Trophoblast cell (in vitro differentiated cells and primary cell): ENCODE results near the gene BRD2.

Source experiments
- DNase-seq, 2 donors: peaks; one replicate each; pipeline ENCODE4 v3.0.0-alpha.2; 2016
- H2AFZ ChIP-seq: 2 replicates; pipeline ENCODE4 v1.6.1; 2013; ENCODE audit warnings: low read length, moderate library complexity, mild to moderate bottlenecking; ENCODE audit not compliant: insufficient read depth, poor library complexity
- H2AK5ac ChIP-seq: 2 replicates; pipeline ENCODE4 v1.6.1; 2013; ENCODE audit warnings: mild to moderate bottlenecking, low read length
- H2BK120ac ChIP-seq: 2 replicates; pipeline ENCODE4 v1.6.1; 2013; ENCODE audit warnings: low read length, mild to moderate bottlenecking, moderate library complexity; ENCODE audit not compliant: insufficient read depth, poor library complexity
- H2BK12ac ChIP-seq: 2 replicates; pipeline ENCODE4 v1.6.1; 2013; ENCODE audit warnings: mild to moderate bottlenecking, low read length, moderate library complexity
- H2BK5ac ChIP-seq: 2 replicates; pipeline ENCODE4 v1.6.1; 2013; ENCODE audit warnings: low read length, low read depth, moderate library complexity, mild to moderate bottlenecking; ENCODE audit not compliant: poor library complexity
- H3K14ac ChIP-seq: 2 replicates; pipeline ENCODE4 v1.6.1; 2013; ENCODE audit warnings: mild to moderate bottlenecking, low read length
- H3K18ac ChIP-seq: 2 replicates; pipeline ENCODE4 v1.6.1; 2013; ENCODE audit warnings: mild to moderate bottlenecking, low read length
- H3K23ac ChIP-seq: 2 replicates; pipeline ENCODE4 v1.6.1; 2013; ENCODE audit warnings: low read length
- H3K27ac ChIP-seq: 2 replicates; pipeline ENCODE4 v1.5.1; 2013; ENCODE audit warnings: low read depth, mild to moderate bottlenecking, inconsistent platforms, low read length, moderate library complexity
- H3K27me3 ChIP-seq: 2 replicates; pipeline ENCODE4 v1.6.1; 2013; ENCODE audit warnings: inconsistent platforms, mild to moderate bottlenecking, low read length, moderate library complexity; ENCODE audit not compliant: insufficient read depth
- H3K36me3 ChIP-seq, 2 experiments: 1 replicate in 1 of 2; 2 replicates in 1 of 2; pipeline ENCODE4 v1.6.1; 2013; ENCODE audit warnings: low read length in 2 of 2, mild to moderate bottlenecking in 2 of 2, moderate library complexity in 1 of 2; ENCODE audit not compliant: insufficient read depth in 2 of 2, control insufficient read depth in 1 of 2
- H3K4ac ChIP-seq: 2 replicates; pipeline ENCODE4 v1.6.1; 2013; ENCODE audit warnings: low read depth, mild to moderate bottlenecking, low read length, moderate library complexity
- H3K4me1 ChIP-seq, 2 experiments: 1 replicate in 1 of 2; 2 replicates in 1 of 2; pipeline ENCODE4 v1.6.1; 2013; ENCODE audit warnings: low read length in 2 of 2, mild to moderate bottlenecking in 2 of 2, moderate library complexity in 1 of 2; ENCODE audit not compliant: insufficient read depth in 2 of 2, control insufficient read depth in 1 of 2
- H3K4me2 ChIP-seq: 2 replicates; pipeline ENCODE4 v1.6.1; 2013; ENCODE audit warnings: inconsistent platforms, mild to moderate bottlenecking, low read length, moderate library complexity
- H3K4me3 ChIP-seq: 2 replicates; pipeline ENCODE4 v1.5.1; 2013; ENCODE audit warnings: mild to moderate bottlenecking, low read depth, low read length, inconsistent platforms
- H3K79me1 ChIP-seq: one replicate; pipeline ENCODE4 v1.6.1; 2013; ENCODE audit warnings: low read length
- H3K79me2 ChIP-seq: 2 replicates; pipeline ENCODE4 v1.6.1; 2013; ENCODE audit warnings: low read length, mild to moderate bottlenecking; ENCODE audit not compliant: control insufficient read depth, insufficient read depth, poor library complexity
- H3K9ac ChIP-seq: 2 replicates; pipeline ENCODE4 v1.6.1; 2013; ENCODE audit warnings: mild to moderate bottlenecking, low read length
- H3K9me3 ChIP-seq: 2 replicates; pipeline ENCODE4 v1.6.1; 2013; ENCODE audit warnings: low read depth, mild to moderate bottlenecking, control low read depth, inconsistent platforms, low read length; ENCODE audit not compliant: insufficient read depth
- H4K12ac ChIP-seq: 2 replicates; pipeline ENCODE4 v1.6.1; 2013; ENCODE audit warnings: low read depth, mild to moderate bottlenecking, low read length, moderate library complexity
- H4K8ac ChIP-seq: 2 replicates; pipeline ENCODE4 v1.6.1; 2013; ENCODE audit warnings: low read depth, mild to moderate bottlenecking, low read length, moderate library complexity
- H4K91ac ChIP-seq: one replicate; pipeline ENCODE4 v1.6.1; 2013; ENCODE audit warnings: low read depth, mild to moderate bottlenecking, low read length, moderate library complexity
- WGBS: extraction: QIAGEN DNeasy Blood & Tissue Kit; methylation state at CpG from one replicate; pipeline ENCODE4 v1.1.7; 2013; ENCODE audit warnings: missing lambda C conversion rate; ENCODE audit not compliant: insufficient read length, insufficient coverage; ENCODE audit errors: extremely low coverage; 5-methylcytosine and 5-hydroxymethylcytosine counted together

Gene BRD2

DNA sequence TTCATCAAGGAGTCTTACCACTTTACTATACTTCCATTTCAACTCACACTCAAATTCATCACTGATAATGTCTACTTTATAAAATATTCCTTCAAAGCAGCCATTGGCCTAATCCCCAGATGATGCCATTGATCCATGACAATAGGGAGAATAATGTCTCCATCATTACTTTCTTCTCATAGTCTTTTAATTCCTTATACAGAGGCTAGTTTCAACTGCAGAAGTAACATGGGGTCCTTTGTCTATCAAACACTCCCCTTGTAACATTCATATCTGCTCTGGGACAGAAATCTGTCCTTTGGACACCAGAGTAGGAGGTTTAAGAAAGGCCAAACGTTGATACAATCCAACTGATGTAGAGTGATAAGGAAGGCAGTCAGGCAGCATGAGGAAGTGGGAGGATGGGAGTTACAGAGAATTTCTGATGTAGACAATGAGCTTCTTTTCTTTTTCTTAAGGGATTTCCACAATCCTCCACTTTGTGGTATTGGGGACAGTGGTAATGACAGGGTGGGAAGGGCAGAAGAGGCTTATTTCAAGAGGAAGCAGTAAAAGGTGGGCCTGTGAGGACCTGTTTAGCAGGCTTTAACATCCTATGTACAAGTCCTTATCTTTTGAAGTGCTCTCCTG, 59.9 kb downstream of the BRD2 start:
- H3K9ac ChIP-seq: no peak overlapping the region
- no peaks in the 10 kb centered on the region for H3K9me3 ChIP-seq
- H3K27ac ChIP-seq: no peak overlapping the region
- H3K18ac ChIP-seq: no peak overlapping the region
- no peaks in the 10 kb centered on the region for H3K79me2 ChIP-seq
- H3K14ac ChIP-seq: no peak overlapping the region
- H3K4me3 ChIP-seq: no peak overlapping the region
- no peaks in the 10 kb centered on the region for H3K4me1 ChIP-seq
- H3K4me2 ChIP-seq: no peak overlapping the region
- H2AK5ac ChIP-seq: no peak overlapping the region
- no peaks in the 10 kb centered on the region for H3K27me3 ChIP-seq
- no peak overlapping the region for H3K23ac ChIP-seq
- H4K12ac ChIP-seq: no peak overlapping the region
- H2BK120ac ChIP-seq: no peak overlapping the region
- H2AFZ ChIP-seq: no peak overlapping the region
- no peaks in the 10 kb centered on the region for H3K36me3 ChIP-seq
- H2BK5ac ChIP-seq: no peak overlapping the region
- no peak overlapping the region for H4K91ac ChIP-seq
- no peak overlapping the region for H2BK12ac ChIP-seq
- no CpG with 5 or more reads among the region's 1 CpG for WGBS
- H3K4ac ChIP-seq: no peak overlapping the region
- DNase-seq: no peak
- H4K8ac ChIP-seq: no peak overlapping the region
- H3K79me1 ChIP-seq: no peaks in the 10 kb centered on the region

DNA sequence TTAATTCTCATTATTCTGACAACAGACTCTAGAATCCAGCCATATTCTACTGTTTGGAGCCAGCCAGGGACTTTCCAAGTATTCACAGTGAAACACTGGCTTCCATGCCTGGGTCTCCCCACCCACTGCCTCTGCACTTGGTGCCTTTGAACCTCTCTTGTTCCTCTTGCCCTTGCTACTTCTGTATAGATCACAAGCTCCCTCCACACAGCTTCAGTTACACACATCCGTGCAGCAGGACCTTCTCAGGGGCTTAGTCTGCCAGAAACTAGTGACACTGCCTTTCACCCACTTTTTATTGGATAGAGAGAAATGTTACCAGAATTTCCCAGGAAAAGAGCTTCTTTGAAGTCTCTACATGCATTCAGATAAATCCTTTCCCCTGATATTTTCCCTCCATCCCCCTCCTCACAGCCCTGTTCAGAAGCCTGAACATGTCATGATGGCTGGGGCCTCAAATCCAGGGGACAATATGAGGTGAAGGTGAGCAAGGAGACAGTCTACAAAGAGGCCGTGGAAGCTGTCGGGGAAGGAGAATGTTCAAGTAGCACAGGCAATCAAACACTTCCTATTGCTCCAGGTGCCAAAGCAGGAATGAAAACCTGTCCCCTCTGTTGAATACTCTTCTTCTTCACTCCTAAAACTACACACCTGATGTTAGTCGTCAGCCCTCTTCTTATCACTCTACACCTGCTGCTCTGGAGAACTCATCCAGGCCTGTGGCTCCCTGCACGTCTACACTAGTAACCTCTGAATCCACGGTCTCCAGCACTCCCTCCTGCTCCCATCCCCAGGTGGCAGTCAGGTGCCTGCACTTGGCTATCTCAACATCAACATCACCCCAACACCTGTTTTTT, 61.2 kb downstream of the BRD2 start:
- H2AK5ac ChIP-seq: no peak overlapping the region
- no peak overlapping the region for H2BK120ac ChIP-seq
- no peak overlapping the region for H3K4me2 ChIP-seq
- no peak overlapping the region for H3K9ac ChIP-seq
- no peak overlapping the region for H3K27ac ChIP-seq
- no peaks in the 10 kb centered on the region for H3K4me1 ChIP-seq
- no peak overlapping the region for H3K18ac ChIP-seq
- H2AFZ ChIP-seq: no peak overlapping the region
- DNase-seq: peak; percentile 27 to 44
- no peak overlapping the region for H3K14ac ChIP-seq
- H3K36me3 ChIP-seq: no peaks in the 10 kb centered on the region
- H3K79me2 ChIP-seq: no peaks in the 10 kb centered on the region
- no CpG with 5 or more reads among the region's 6 CpGs for WGBS
- H2BK12ac ChIP-seq: no peak overlapping the region
- no peak overlapping the region for H2BK5ac ChIP-seq
- H4K91ac ChIP-seq: no peak overlapping the region
- H4K8ac ChIP-seq: no peak overlapping the region
- H3K27me3 ChIP-seq: no peaks in the 10 kb centered on the region
- H3K4ac ChIP-seq: no peak overlapping the region
- H3K4me3 ChIP-seq: no peak overlapping the region
- no peaks in the 10 kb centered on the region for H3K79me1 ChIP-seq
- no peak overlapping the region for H3K23ac ChIP-seq
- H3K9me3 ChIP-seq: no peaks in the 10 kb centered on the region
- no peak overlapping the region for H4K12ac ChIP-seq

DNA sequence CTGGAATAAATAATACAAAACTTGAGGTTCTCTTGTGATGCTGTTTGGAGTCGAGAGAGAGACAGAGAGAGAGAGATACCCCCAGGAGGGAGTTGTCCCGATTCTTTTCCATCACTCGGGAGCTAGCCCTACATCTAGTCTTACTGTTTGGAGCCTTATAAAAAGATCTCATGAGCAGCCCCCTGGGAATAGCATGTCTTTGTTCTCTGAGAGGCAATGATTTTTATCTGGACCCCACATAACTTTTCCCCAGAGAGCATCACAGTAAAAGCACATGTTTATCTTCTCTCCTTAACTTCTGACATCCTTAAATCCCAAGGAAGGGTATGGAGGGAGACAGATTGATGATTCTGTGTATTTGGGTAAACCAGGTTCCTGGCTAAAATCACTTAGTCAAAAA, 61.9 kb downstream of the BRD2 start:
- H3K4ac ChIP-seq: no peak overlapping the region
- no peak overlapping the region for H4K8ac ChIP-seq
- H3K36me3 ChIP-seq: no peaks in the 10 kb centered on the region
- no peak overlapping the region for H3K4me3 ChIP-seq
- no peak overlapping the region for H2AFZ ChIP-seq
- H2BK120ac ChIP-seq: no peak overlapping the region
- no peaks in the 10 kb centered on the region for H3K27me3 ChIP-seq
- no peaks in the 10 kb centered on the region for H3K79me2 ChIP-seq
- no peak overlapping the region for H2BK5ac ChIP-seq
- H3K14ac ChIP-seq: no peak overlapping the region
- no peaks in the 10 kb centered on the region for H3K9me3 ChIP-seq
- H3K9ac ChIP-seq: no peak overlapping the region
- H2BK12ac ChIP-seq: no peak overlapping the region
- no peak overlapping the region for H3K18ac ChIP-seq
- H3K4me1 ChIP-seq: no peaks in the 10 kb centered on the region
- no peak overlapping the region for H4K12ac ChIP-seq
- H3K23ac ChIP-seq: no peak overlapping the region
- no peak for DNase-seq
- no CpG with 5 or more reads among the region's 3 CpGs for WGBS
- H4K91ac ChIP-seq: no peak overlapping the region
- no peak overlapping the region for H3K27ac ChIP-seq
- H2AK5ac ChIP-seq: no peak overlapping the region
- H3K4me2 ChIP-seq: no peak overlapping the region
- no peaks in the 10 kb centered on the region for H3K79me1 ChIP-seq
